BLaER1 (cell line): ENCODE data around the gene COA8.
A peak's percentile ranks its signal among the peaks of the same experiment; 100 is the strongest.
"Not testable (repeated sequence)": the region's sequence is repeated elsewhere in the genome, so short reads cannot be mapped to it uniquely, and the experiment has no call there.

Experiments
- H3K27ac ChIP-seq: shearing (Covaris generic); formaldehyde crosslinking; 2 replicates; pipeline ENCODE4 v1.8.1; 2022
- H3K27me3 ChIP-seq: shearing (Covaris generic); formaldehyde crosslinking; 2 replicates; pipeline ENCODE4 v1.8.1; 2022
- H3K36me3 ChIP-seq: shearing (Covaris generic); formaldehyde crosslinking; 2 replicates; pipeline ENCODE4 v1.8.1; 2022
- H3K4me1 ChIP-seq: shearing (Covaris generic); formaldehyde crosslinking; 2 replicates; pipeline ENCODE4 v1.8.1; 2022
- H3K4me2 ChIP-seq: shearing (Covaris generic); formaldehyde crosslinking; 2 replicates; pipeline ENCODE4 v1.8.1; 2022
- H3K4me3 ChIP-seq: shearing (Covaris generic); formaldehyde crosslinking; 2 replicates; pipeline ENCODE4 v1.8.1; 2022
- H3K9ac ChIP-seq: shearing (Covaris generic); formaldehyde crosslinking; 2 replicates; pipeline ENCODE4 v1.8.1; 2022
- H3K9me3 ChIP-seq: shearing (Covaris generic); formaldehyde crosslinking; 2 replicates; pipeline ENCODE4 v1.8.1; 2022
- H4K20me1 ChIP-seq: shearing (Covaris generic); formaldehyde crosslinking; 2 replicates; pipeline ENCODE4 v1.8.1; 2022
- Cebpa-rat ChIP-seq: shearing (Covaris generic); IDR thresholded peaks from 2 replicates; pipeline ENCODE4 v1.8.1; 2022

Gene COA8

GRCh38 chr14:103519837-103520212 lies 42.9 kb upstream of the COA8 start:
- H3K4me3 ChIP-seq = peak overlapping the region; percentile 72
- no peak overlapping the region for H3K27ac ChIP-seq

GRCh38 chr14:103520269-103520656 lies 42.5 kb upstream of the COA8 start:
- Histone ChIP-seq H4K20me1 (peaks cover 12% of the 10 kb centered on the region), H3K36me3 (no peaks in the 10 kb centered on the region), H3K4me2 (peak overlapping the region; percentile 83), H3K4me1 (peaks cover 74% of the 10 kb centered on the region), H3K9ac (peak overlapping the region; percentile 71; the same call in 1 of the 2 replicates), H3K4me3 (peak overlapping the region; percentile 72), H3K27ac (peak overlapping the region; percentile 65; the same call in 1 of the 2 replicates), H3K27me3 (peaks cover 44% of the 10 kb centered on the region), H3K9me3 (no peaks in the 10 kb centered on the region)
- no peak for TF ChIP-seq Cebpa-rat

More at GRCh38 chr14:103519837-103520212, 42.9 kb upstream of the COA8 start:
- no peaks in the 10 kb centered on the region for H3K9me3 ChIP-seq
- TF ChIP-seq Cebpa-rat = no peak
- peaks cover 12% of the 10 kb centered on the region for H4K20me1 ChIP-seq
- H3K36me3 ChIP-seq = no peaks in the 10 kb centered on the region
- no peak overlapping the region for H3K9ac ChIP-seq
- peaks cover 44% of the 10 kb centered on the region for H3K27me3 ChIP-seq
- H3K4me2 ChIP-seq = peak overlapping the region; percentile 83
- peaks cover 78% of the 10 kb centered on the region for H3K4me1 ChIP-seq

DNA sequence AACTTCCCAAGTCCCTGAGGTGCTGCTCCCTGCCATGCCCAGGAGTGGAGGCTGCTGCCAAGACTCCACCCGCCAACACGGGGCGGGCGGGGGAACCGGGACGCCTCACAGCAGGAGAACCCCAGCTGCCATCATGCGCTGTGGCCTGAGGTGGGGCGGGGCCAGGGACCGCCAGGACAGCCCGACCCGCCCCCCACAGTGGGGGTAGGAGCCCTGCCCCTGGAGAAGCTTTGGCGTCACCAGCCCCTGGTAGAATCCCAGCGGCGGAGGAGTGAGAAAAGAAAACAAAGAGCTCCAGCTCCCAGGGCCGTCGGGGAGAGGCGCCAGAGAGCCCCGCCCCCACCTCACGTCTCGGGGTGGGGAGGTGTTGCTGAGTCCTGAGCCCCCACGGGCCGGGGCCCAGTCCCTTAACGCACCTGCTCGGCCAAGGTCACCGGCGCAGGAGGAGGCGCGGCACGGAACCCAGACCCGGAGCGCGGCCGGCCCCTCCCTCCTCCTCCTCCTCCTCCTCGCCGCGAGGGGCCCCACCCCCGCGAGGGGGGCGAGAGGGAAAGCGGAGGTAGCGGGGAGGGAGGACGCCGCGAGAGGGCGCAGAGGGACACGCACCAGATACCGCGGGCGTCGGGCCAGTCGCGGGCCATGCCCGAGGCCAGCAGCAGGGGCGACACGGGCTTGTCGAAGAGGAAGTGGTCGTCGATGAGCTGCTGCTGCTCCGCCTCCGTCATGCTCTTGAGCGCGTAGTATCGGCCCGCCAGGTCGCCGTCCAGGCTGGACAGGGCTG lies 41.9 kb upstream of the COA8 start:
- H3K4me3 ChIP-seq = peak overlapping the region; percentile 72
- peak overlapping the region; percentile 71 for H3K9ac ChIP-seq
- peaks cover 68% of the 10 kb centered on the region for H3K4me1 ChIP-seq
- H3K4me2 ChIP-seq = peak overlapping the region; percentile 83
- H4K20me1 ChIP-seq = peaks cover 12% of the 10 kb centered on the region
- TF ChIP-seq Cebpa-rat = no peak
- no peaks in the 10 kb centered on the region for H3K36me3 ChIP-seq
- peaks cover 44% of the 10 kb centered on the region for H3K27me3 ChIP-seq
- H3K27ac ChIP-seq = peak overlapping the region; percentile 65
- no peaks in the 10 kb centered on the region for H3K9me3 ChIP-seq

- peaks cover 46% of the 10 kb centered on the region for H3K27me3 ChIP-seq
- H3K4me3 ChIP-seq = peak overlapping the region; percentile 72
- H3K9ac ChIP-seq = peak overlapping the region; percentile 71
- no peak for TF ChIP-seq Cebpa-rat
- peak overlapping the region; percentile 65; the same call in 1 of the 2 replicates for H3K27ac ChIP-seq
- peaks cover 66% of the 10 kb centered on the region for H3K4me1 ChIP-seq
- H3K36me3 ChIP-seq = no peaks in the 10 kb centered on the region
- no peaks in the 10 kb centered on the region for H3K9me3 ChIP-seq
- peaks cover 12% of the 10 kb centered on the region for H4K20me1 ChIP-seq
- peak overlapping the region; percentile 83 for H3K4me2 ChIP-seq
These were observed 41.3 kb upstream of the COA8 start for GRCh38 chr14:103521438-103521950.

- Histone ChIP-seq H3K36me3 (no peaks in the 10 kb centered on the region), H4K20me1 (peaks cover 12% of the 10 kb centered on the region), H3K4me1 (peaks cover 66% of the 10 kb centered on the region), H3K9ac (peak overlapping the region; percentile 71; the same call in 1 of the 2 replicates), H3K4me3 (peak overlapping the region; percentile 72), H3K4me2 (peak overlapping the region; percentile 83), H3K27ac (no peak overlapping the region), H3K27me3 (peaks cover 49% of the 10 kb centered on the region), H3K9me3 (no peaks in the 10 kb centered on the region)
- no peak for TF ChIP-seq Cebpa-rat
These were observed 40.7 kb upstream of the COA8 start for GRCh38 chr14:103521951-103522563.

- TF ChIP-seq Cebpa-rat = no peak
- Histone ChIP-seq H3K4me1 (peaks cover 70% of the 10 kb centered on the region), H3K4me3 (peak within 1 kb of the TSS; percentile 72), H3K9me3 (no peaks in the 10 kb centered on the region), H3K9ac (peak within 1 kb of the TSS; percentile 71), H4K20me1 (peaks cover 12% of the 10 kb centered on the region), H3K27me3 (peaks cover 49% of the 10 kb centered on the region), H3K4me2 (peak within 1 kb of the TSS; percentile 83), H3K36me3 (no peaks in the 10 kb centered on the region), H3K27ac (peak within 1 kb of the TSS; percentile 65; the same call in 1 of the 2 replicates)
These were observed 39.8 kb upstream of the COA8 start, which contains the start of gene CKB for GRCh38 chr14:103522649-103523574. CKB (minus strand) TSS chr14:103522830; CDS start chr14:103522493, 337 bp downstream.

DNA sequence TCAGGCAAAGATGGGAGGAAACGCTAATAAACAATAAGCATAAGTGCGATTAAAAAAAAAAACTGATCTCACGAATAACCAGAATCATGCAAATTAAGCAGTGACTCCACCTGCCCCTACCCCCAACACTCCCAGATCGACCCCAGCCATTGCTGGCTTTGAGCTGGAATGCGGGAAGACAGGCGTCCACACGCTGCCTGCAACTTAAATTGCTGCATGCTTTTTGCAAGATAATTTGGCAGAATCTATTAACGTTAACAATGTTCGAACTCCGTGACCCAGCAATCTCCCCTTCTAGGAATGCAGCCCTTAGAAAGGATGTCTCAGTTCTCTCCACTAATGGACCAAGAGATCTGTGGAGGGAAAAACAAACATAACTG lies 39.2 kb upstream of the COA8 start:
- Histone ChIP-seq H3K27ac (no peak overlapping the region), H3K9me3 (no peaks in the 10 kb centered on the region), H3K4me3 (no peak overlapping the region), H3K4me1 (peaks cover 70% of the 10 kb centered on the region), H3K36me3 (no peaks in the 10 kb centered on the region), H3K9ac (no peak overlapping the region), H3K27me3 (peaks cover 49% of the 10 kb centered on the region), H4K20me1 (peaks cover 12% of the 10 kb centered on the region), H3K4me2 (0 out of 2 replicates have a peak overlapping the region, but pooled peaks have one; percentile 83)
- TF ChIP-seq Cebpa-rat = no peak

DNA sequence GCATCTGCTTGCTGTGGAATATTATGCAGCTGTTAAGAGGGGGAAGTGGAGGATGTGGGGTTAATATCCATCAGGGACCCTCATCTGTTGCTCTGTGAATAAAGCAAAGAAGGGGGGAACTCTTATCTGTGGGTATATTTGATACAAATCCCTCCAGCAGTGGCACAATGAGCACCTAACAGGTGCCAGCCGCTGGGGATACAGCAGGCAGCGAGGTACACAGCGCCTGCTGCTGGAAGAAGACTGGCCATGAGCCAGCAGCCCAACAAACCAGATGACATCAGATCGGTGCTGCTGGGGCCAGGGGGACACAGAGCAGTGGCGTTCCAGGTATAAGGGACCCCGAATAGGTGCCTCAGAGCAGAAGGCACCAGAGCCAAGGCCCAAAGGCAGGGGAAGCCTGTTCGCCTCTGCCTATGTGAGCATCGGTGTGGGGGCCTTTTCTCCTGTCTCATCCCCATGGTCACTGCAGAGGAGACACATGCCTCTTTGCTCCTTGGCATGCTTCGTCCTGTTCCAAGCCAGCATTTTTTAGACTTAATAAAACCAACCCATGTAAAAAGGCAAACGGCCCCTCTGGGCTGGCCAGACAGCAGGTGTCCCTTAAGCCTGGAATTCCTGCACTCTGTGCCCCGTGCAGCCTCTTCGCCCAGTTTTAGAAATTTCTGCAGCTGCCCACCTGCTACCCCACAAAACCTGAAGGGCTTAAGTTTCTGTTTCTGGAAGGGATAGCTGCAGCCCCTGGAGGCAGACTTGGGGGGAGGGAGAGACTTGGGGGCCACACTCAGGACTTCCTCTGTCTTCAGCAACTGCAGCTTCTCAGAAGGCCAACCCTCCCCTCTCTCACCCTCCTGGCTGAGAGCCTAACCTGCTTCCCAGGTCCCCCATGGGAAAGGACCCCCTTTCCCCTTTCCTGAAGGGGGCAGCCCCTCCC lies 38.5 kb upstream of the COA8 start:
- H3K27me3 ChIP-seq = peaks cover 49% of the 10 kb centered on the region
- H3K4me3 ChIP-seq = no peak overlapping the region
- H4K20me1 ChIP-seq = peaks cover 12% of the 10 kb centered on the region
- H3K9ac ChIP-seq = no peak overlapping the region
- H3K4me1 ChIP-seq = peaks cover 66% of the 10 kb centered on the region
- no peaks in the 10 kb centered on the region for H3K9me3 ChIP-seq
- no peak overlapping the region for H3K27ac ChIP-seq
- no peaks in the 10 kb centered on the region for H3K36me3 ChIP-seq
- no peak for TF ChIP-seq Cebpa-rat
- 0 out of 2 replicates have a peak overlapping the region, but pooled peaks have one; percentile 5 for H3K4me2 ChIP-seq

GRCh38 chr14:103525430-103526246 lies 37.1 kb upstream of the COA8 start:
- peaks cover 66% of the 10 kb centered on the region for H3K4me1 ChIP-seq
- H3K4me2 ChIP-seq = peak overlapping the region; percentile 97; the same call in 1 of the 2 replicates
- not testable (repeated sequence) for H3K4me3 ChIP-seq, H3K36me3 ChIP-seq, H3K27ac ChIP-seq, H3K9me3 ChIP-seq
- 0 out of 2 replicates have a peak overlapping the region, but pooled peaks have one; percentile 3 for H3K9ac ChIP-seq
- H4K20me1 ChIP-seq = peaks cover 26% of the 10 kb centered on the region
- peaks cover 47% of the 10 kb centered on the region for H3K27me3 ChIP-seq
